K562 (cell line): ENCODE measurements around the gene FGFRL1. TPM values are rescaled to one million over a fixed set of nuclear protein-coding genes. Genes with fewer than 3 reads are reported as not detected.
A peak's percentile ranks its signal among the peaks of the same experiment; 100 is the strongest.

ENCODE experiments used
- ATF1 ChIP-seq, 2 experiments: fragments of 450-650 bp in 1 of 2; IDR thresholded peaks; 2 replicates each; pipeline ENCODE4 v1.6.1; 2016; ENCODE audit warnings: missing compliant biosample characterization in 1 of 2, missing genetic modification characterization in 1 of 2
- BDP1 ChIP-seq: IDR thresholded peaks from 3 replicates; pipeline ENCODE4 v1.6.1; 2011; ENCODE audit not compliant: insufficient read length, insufficient read depth
- COPS2 ChIP-seq: fragments of 450-650 bp; conservative IDR thresholded peaks from 2 replicates; pipeline ENCODE4 v1.6.1; 2016; ENCODE audit warnings: mild to moderate bottlenecking, moderate library complexity
- DNMT1 ChIP-seq: fragments of 450-650 bp; IDR thresholded peaks from 2 replicates; pipeline ENCODE4 v1.6.1; 2016; ENCODE audit warnings: antibody characterized with exemption, mild to moderate bottlenecking
- HOXB6 ChIP-seq: fragments of 250-450 bp; sonication (Bioruptor Pico); IDR thresholded peaks from 2 replicates; pipeline ENCODE4 v1.5.1; 2022; ENCODE audit warnings: mild to moderate bottlenecking, borderline replicate concordance
- ID3 ChIP-seq, 2 experiments: fragments of 250-450 bp in 1 of 2; fragments of 450-650 bp in 1 of 2; sonication (Bioruptor Pico) in 1 of 2; IDR thresholded peaks; 2 replicates each; pipeline versions ENCODE4 v1.6.1 to v1.8.0; 2016 to 2021; ENCODE audit warnings: mild to moderate bottlenecking in 2 of 2, moderate library complexity in 2 of 2, missing compliant biosample characterization in 1 of 2, missing genetic modification characterization in 1 of 2
- IFI16 ChIP-seq: fragments of 250-450 bp; sonication (Bioruptor Pico); IDR thresholded peaks from 2 replicates; pipeline ENCODE4 v2.1.2; 2022; ENCODE audit warnings: mild to moderate bottlenecking, inconsistent platforms
- MXI1 ChIP-seq: IDR thresholded peaks from 2 replicates; pipeline ENCODE4 v1.6.1; 2011; ENCODE audit warnings: low read depth, mild to moderate bottlenecking, improper control_type of control experiment, low read length
- NCOA1 ChIP-seq: fragments of 450-650 bp; IDR thresholded peaks from 2 replicates; pipeline ENCODE4 v1.6.1; 2016; ENCODE audit warnings: low read depth
- NUFIP1 ChIP-seq: fragments of 450-650 bp; IDR thresholded peaks from 2 replicates; pipeline ENCODE4 v1.6.1; 2018; ENCODE audit not compliant: partially characterized antibody
- PCBP1 ChIP-seq: fragments of 200-400 bp; formaldehyde crosslinking; IDR thresholded peaks from 2 replicates; pipeline ENCODE4 v1.6.1; 2018; ENCODE audit warnings: mild to moderate bottlenecking, low read depth, low read length; ENCODE audit not compliant: poor library complexity, severe bottlenecking
- PHF8 ChIP-seq: fragments of 200-600 bp; sonication (generic); IDR thresholded peaks from 2 replicates; pipeline ENCODE4 v1.6.1; 2012; ENCODE audit warnings: mixed run types, mild to moderate bottlenecking, inconsistent platforms, low read length, moderate library complexity, borderline replicate concordance
- POLR3A ChIP-seq: IDR thresholded peaks from 2 replicates; pipeline ENCODE4 v1.6.1; 2011; ENCODE audit warnings: borderline replicate concordance, mild to moderate bottlenecking, moderate library complexity; ENCODE audit not compliant: insufficient read length, insufficient read depth; ENCODE audit errors: extremely low read depth
- PTRF ChIP-seq: fragments of 450-650 bp; IDR thresholded peaks from 2 replicates; pipeline ENCODE4 v1.6.1; 2016; ENCODE audit warnings: mild to moderate bottlenecking, missing genetic modification characterization, missing compliant biosample characterization
- SMAD2 ChIP-seq: fragments of 150-350 bp; IDR thresholded peaks from 2 replicates; pipeline ENCODE4 v1.6.1; 2014; ENCODE audit warnings: low read depth, mild to moderate bottlenecking, low read length
- XRCC5 ChIP-seq: fragments of 200-400 bp; formaldehyde crosslinking; IDR thresholded peaks from 2 replicates; pipeline ENCODE4 v1.6.1; 2017; ENCODE audit warnings: low read depth, mild to moderate bottlenecking, low read length
- ZBTB33 ChIP-seq: sonication (generic); formaldehyde crosslinking; IDR thresholded peaks from 2 replicates; pipeline ENCODE4 v1.8.1; 2023; ENCODE audit warnings: mild to moderate bottlenecking, missing genetic modification reagents
- ZMIZ1 ChIP-seq, 2 experiments: fragments of 150-350 bp in 1 of 2; IDR thresholded peaks; 2 replicates each; pipeline ENCODE4 v1.6.1; 2012 to 2016; ENCODE audit warnings: low read depth in 2 of 2, low read length in 2 of 2, mild to moderate bottlenecking in 1 of 2, moderate library complexity in 1 of 2
- ZNF445 ChIP-seq: fragments of 250-450 bp; sonication (Bioruptor Pico); IDR thresholded peaks from 2 replicates; pipeline ENCODE4 v1.4.0; 2020; ENCODE audit warnings: low read depth, mild to moderate bottlenecking, moderate library complexity
- ZSCAN32 ChIP-seq: fragments of 450-650 bp; formaldehyde crosslinking; IDR thresholded peaks from 2 replicates; pipeline ENCODE4 v1.4.0; 2020; ENCODE audit warnings: mild to moderate bottlenecking, moderate library complexity
- polyA plus RNA-seq, 8 experiments: library from polyadenylated mRNA; depleted of rRNA in 4 of 8; stranded (reverse) in 5 of 8; unstranded in 3 of 8; fragments of >200 nt; fragmentation: Nextera tagmentation in 2 of 8; fragmentation: Illumina TruSeq in 1 of 8; extraction: Ambion mirVana in 2 of 8; extraction: Trizol in 1 of 8; gene quantifications; 2 replicates each; pipeline versions ENCODE4 v1.2.1 to v1.2.3, GENCODE V29; 2011 to 2014; ENCODE audit warnings: inconsistent platforms in 1 of 8, missing spikeins in 1 of 8
- total RNA-seq, 7 experiments: library from RNA; depleted of rRNA in 6 of 7; stranded (reverse); fragments of >200 nt in 6 of 7; fragmentation: Illumina TruSeq in 2 of 7; extraction: Trizol in 2 of 7; gene quantifications; 2 replicates each; pipeline versions ENCODE4 v1.2.1 to v1.2.3, GENCODE V29; 2011 to 2021; ENCODE audit warnings: low replicate concordance in 1 of 7

Gene FGFRL1
- total and polyA plus RNA-seq, 9 of the 15 experiments (the other 6 are each of a cell fraction or from before 2014, with no cell fraction given): 0.34 to 49.9 (median 14.6) TPM

- TF ChIP-seq MXI1: no peak
- TF ChIP-seq XRCC5: no peak
- TF ChIP-seq COPS2: no peak
- TF ChIP-seq ATF1 (CRISPR knock-in tag; IDR thresholded peaks at IDR 0.05): no peak
- TF ChIP-seq ATF1 (tag; IDR thresholded peaks at IDR 0.05): peak; percentile 19; the same call in 1 of the 2 replicates
- no peak for TF ChIP-seq IFI16 (CRISPR knock-in tag)
- TF ChIP-seq PCBP1: no peak
- no peak for TF ChIP-seq ZBTB33 (CRISPR knock-in tag)
- no peak for TF ChIP-seq HOXB6
- no peak for TF ChIP-seq ID3 (CRISPR knock-in tag; IDR thresholded peaks at IDR 0.05)
- TF ChIP-seq ID3 (tag; IDR thresholded peaks at IDR 0.05): no peak
- TF ChIP-seq ZNF445 (CRISPR knock-in tag): no peak
- no peak for TF ChIP-seq BDP1
- no peak for TF ChIP-seq SMAD2
- TF ChIP-seq PHF8: no peak
- TF ChIP-seq ZSCAN32 (CRISPR knock-in tag): no peak
- no peak for TF ChIP-seq POLR3A
- no peak for TF ChIP-seq NUFIP1
- no peak for TF ChIP-seq ZMIZ1 (IDR thresholded peaks at IDR 0.05; ENCODE audit: low read depth in 2 of 2, low read length in 2 of 2)
- no peak for TF ChIP-seq DNMT1
- no peak for TF ChIP-seq NCOA1
- no peak for TF ChIP-seq PTRF (tag)
These were observed 918 bp upstream of the FGFRL1 start (continued) for GRCh38 chr4:1010395-1011021.
